Measurements from ENCODE around the gene LRPAP1. TPM values are rescaled to one million over a fixed set of nuclear protein-coding genes. Genes with fewer than 3 reads are reported as not detected.

Gene LRPAP1
- total and polyA plus RNA-seq, 12 donors: 49.9 to 418 (median 345) TPM

GRCh38 chr4:3527101-3527913, 4.9 kb downstream of the LRPAP1 start:
- Histone ChIP-seq H3K9me3 (no peaks in the 10 kb centered on the region), H3K4me1 (peaks cover 4 to 40% (median 21%) of the 10 kb centered on the region in 9 donors), H3K36me3 (peaks cover 0 to 75% (median 11%) of the 10 kb centered on the region in 9 donors), H3K27ac (no peak overlapping the region), H3K4me3 (no peak overlapping the region), H3K27me3 (no peaks in the 10 kb centered on the region)
- TF ChIP-seq CTCF (IDR thresholded peaks at IDR 0.05): no peak
- DNase-seq: no peak
- 91 to 92% methylated on average over 14 of the region's 14 CpGs for WGBS, 2 donors
- no peak for ATAC-seq
- intact Hi-C loops (cut with DNase I): no loop called here

- peaks cover 0 to 83% (median 13%) of the 10 kb centered on the region in 9 donors for H3K36me3 ChIP-seq
- no peak overlapping the region for H3K27ac ChIP-seq
- H3K4me3 ChIP-seq: no peak overlapping the region
- peaks cover 4 to 36% (median 20%) of the 10 kb centered on the region in 9 donors for H3K4me1 ChIP-seq
- H3K9me3 ChIP-seq: no peaks in the 10 kb centered on the region
- 96 to 97% methylated on average over 19 of the region's 19 CpGs for WGBS, 2 donors
- intact Hi-C loops (cut with DNase I): no loop called here
- ATAC-seq (no peak), DNase-seq (no peak)
- no peaks in the 10 kb centered on the region for H3K27me3 ChIP-seq
- TF ChIP-seq CTCF (IDR thresholded peaks at IDR 0.05): no peak
Observed at GRCh38 chr4:3526456-3526855, 5.8 kb downstream of the LRPAP1 start.

GRCh38 chr4:3525532-3526430, 6.4 kb downstream of the LRPAP1 start:
- H3K27me3 ChIP-seq: no peaks in the 10 kb centered on the region
- DNase-seq (no peak), ATAC-seq (no peak)
- H3K9me3 ChIP-seq: no peaks in the 10 kb centered on the region
- H3K4me1 ChIP-seq: peaks cover 4 to 29% (median 13%) of the 10 kb centered on the region in 9 donors
- intact Hi-C loops (cut with DNase I): no loop called here
- no peak overlapping the region for H3K4me3 ChIP-seq
- H3K36me3 ChIP-seq: peaks cover 0 to 90% (median 20%) of the 10 kb centered on the region in 9 donors
- H3K27ac ChIP-seq: no peak overlapping the region
- WGBS, 2 donors: 85 to 92% methylated on average over 33 of the region's 33 CpGs
- TF ChIP-seq CTCF (IDR thresholded peaks at IDR 0.05): no peak

- Histone ChIP-seq H3K9me3 (no peaks in the 10 kb centered on the region), H3K27ac (no peak overlapping the region), H3K4me3 (no peak overlapping the region), H3K4me1 (peaks cover 0 to 20% (median 5%) of the 10 kb centered on the region in 9 donors), H3K27me3 (no peaks in the 10 kb centered on the region), H3K36me3 (peaks cover 0 to 94% (median 25%) of the 10 kb centered on the region in 9 donors)
- intact Hi-C loops (cut with DNase I): no loop called here
- ATAC-seq (no peak), DNase-seq (peak in 1 of 2 donors; percentile 3)
- 73 to 80% methylated on average over 19 of the region's 19 CpGs for WGBS, 2 donors
- TF ChIP-seq CTCF (IDR thresholded peaks at IDR 0.05): no peak
Observed at GRCh38 chr4:3524920-3525319, 7.3 kb downstream of the LRPAP1 start.

Data from heart right ventricle (tissue), 16 donors.